ENCODE measurements around the gene NEK5. TPM values are rescaled to one million over a fixed set of nuclear protein-coding genes. Genes with fewer than 3 reads are reported as not detected.
"Not testable (repeated sequence)": the region's sequence is repeated elsewhere in the genome, so short reads cannot be mapped to it uniquely, and the experiment has no call there.

Gene NEK5
- total RNA-seq, 1 experiment from 2014 or later: not detected

DNA sequence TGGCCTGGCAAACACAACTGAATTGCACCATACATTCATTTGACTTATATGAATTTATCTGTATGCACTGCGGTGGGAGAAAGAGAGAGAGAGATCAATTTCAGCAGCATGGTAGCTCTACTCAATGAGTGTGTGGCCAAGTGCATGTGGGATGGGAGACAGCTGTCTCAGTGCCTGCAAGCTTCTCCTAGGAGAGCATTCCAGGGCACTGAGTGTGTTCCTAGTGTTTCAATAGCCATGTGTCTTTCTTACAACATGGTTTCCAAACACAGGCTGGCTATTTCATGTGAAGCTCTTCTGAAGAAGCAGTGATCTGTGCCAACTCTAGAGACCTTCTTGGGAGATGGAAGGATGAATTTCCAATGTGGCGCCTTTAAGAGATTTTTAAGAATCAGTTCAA, 43.5 kb downstream of the NEK5 start:
- BruUV-seq (replicated peaks): no TSS peak
- no peaks in the 10 kb centered on the region for H3F3A ChIP-seq (ENCODE audit: insufficient read depth, low read depth)
- no peaks in the 10 kb centered on the region for H3K9me2 ChIP-seq (ENCODE audit: insufficient read depth)
- no peaks in the 10 kb centered on the region for H3K9me3 ChIP-seq (ENCODE audit: insufficient read depth, low read depth)
- no peaks in the 10 kb centered on the region for H3K36me3 ChIP-seq (ENCODE audit: low read depth)
- H2AFZ ChIP-seq: no peak overlapping the region
- no peaks in the 10 kb centered on the region for H3K79me2 ChIP-seq (ENCODE audit: low read depth)
- TF ChIP-seq EZH2 (IDR thresholded peaks at IDR 0.05; ENCODE audit: low read depth): no peak
- TF ChIP-seq, protein P1, sequence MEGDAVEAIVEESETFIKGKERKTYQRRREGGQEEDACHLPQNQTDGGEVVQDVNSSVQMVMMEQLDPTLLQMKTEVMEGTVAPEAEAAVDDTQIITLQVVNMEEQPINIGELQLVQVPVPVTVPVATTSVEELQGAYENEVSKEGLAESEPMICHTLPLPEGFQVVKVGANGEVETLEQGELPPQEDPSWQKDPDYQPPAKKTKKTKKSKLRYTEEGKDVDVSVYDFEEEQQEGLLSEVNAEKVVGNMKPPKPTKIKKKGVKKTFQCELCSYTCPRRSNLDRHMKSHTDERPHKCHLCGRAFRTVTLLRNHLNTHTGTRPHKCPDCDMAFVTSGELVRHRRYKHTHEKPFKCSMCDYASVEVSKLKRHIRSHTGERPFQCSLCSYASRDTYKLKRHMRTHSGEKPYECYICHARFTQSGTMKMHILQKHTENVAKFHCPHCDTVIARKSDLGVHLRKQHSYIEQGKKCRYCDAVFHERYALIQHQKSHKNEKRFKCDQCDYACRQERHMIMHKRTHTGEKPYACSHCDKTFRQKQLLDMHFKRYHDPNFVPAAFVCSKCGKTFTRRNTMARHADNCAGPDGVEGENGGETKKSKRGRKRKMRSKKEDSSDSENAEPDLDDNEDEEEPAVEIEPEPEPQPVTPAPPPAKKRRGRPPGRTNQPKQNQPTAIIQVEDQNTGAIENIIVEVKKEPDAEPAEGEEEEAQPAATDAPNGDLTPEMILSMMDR (conservative IDR thresholded peaks at IDR 0.05): no peak
- no peak overlapping the region for H3K4me3 ChIP-seq
- intact Hi-C loops (cut with micrococcal nuclease; ENCODE audit: unreplicated experiment): no loop called here
- no peaks in the 10 kb centered on the region for H3K27me3 ChIP-seq (ENCODE audit: insufficient read depth, low read depth)
- POLR2A ChIA-PET (ENCODE audit: unreplicated experiment): no interaction called here
- H3K4me1 ChIP-seq (replicated peaks; ENCODE audit: insufficient read depth): no peaks in the 10 kb centered on the region
- no peak for DNase-seq
- no peaks in the 10 kb centered on the region for H4K20me1 ChIP-seq (ENCODE audit: insufficient read depth)
- CTCF ChIA-PET: interaction anchor here (0.7 kb wide), 1 partner anchor 14 kb away, joined by 6 read pairs; no protein-coding TSS in a partner anchor
- no peak overlapping the region for H3K4me2 ChIP-seq
- H3K27ac ChIP-seq: no peak overlapping the region

DNA sequence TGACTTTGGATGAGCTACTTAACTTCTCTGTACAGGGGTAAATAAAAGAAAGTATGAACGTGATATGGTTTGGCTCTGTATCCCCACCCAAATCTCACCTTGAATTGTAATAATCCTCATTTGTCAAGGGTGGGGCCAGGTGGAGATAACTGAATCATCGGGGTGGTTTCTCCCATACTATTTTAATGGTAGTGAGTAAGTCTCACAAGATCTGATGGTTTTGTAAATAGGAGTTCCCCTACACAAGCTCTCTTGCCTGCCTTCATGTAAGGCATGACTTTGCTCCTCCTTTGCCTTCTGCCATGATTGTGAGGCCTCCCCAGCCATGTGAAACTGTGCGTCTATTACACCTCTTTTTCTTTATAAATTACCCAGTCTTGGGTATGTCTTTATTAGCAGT, 43.9 kb downstream of the NEK5 start:
- H3K27me3 ChIP-seq (ENCODE audit: insufficient read depth, low read depth); H3K27ac ChIP-seq; H3K4me3 ChIP-seq; H4K20me1 ChIP-seq (ENCODE audit: insufficient read depth); POLR2A ChIA-PET (ENCODE audit: unreplicated experiment); intact Hi-C loops (cut with micrococcal nuclease; ENCODE audit: unreplicated experiment); H2AFZ ChIP-seq; DNase-seq; H3K79me2 ChIP-seq (ENCODE audit: low read depth); H3K9me3 ChIP-seq (ENCODE audit: insufficient read depth, low read depth); H3F3A ChIP-seq (ENCODE audit: insufficient read depth, low read depth); H3K36me3 ChIP-seq (ENCODE audit: low read depth); H3K4me1 ChIP-seq (replicated peaks; ENCODE audit: insufficient read depth); H3K4me2 ChIP-seq; BruUV-seq (replicated peaks); H3K9me2 ChIP-seq (ENCODE audit: insufficient read depth): not testable (repeated sequence)
- CTCF ChIA-PET: interaction anchor here (0.7 kb wide), 1 partner anchor 13 kb away, joined by 6 read pairs; no protein-coding TSS in a partner anchor

DNA sequence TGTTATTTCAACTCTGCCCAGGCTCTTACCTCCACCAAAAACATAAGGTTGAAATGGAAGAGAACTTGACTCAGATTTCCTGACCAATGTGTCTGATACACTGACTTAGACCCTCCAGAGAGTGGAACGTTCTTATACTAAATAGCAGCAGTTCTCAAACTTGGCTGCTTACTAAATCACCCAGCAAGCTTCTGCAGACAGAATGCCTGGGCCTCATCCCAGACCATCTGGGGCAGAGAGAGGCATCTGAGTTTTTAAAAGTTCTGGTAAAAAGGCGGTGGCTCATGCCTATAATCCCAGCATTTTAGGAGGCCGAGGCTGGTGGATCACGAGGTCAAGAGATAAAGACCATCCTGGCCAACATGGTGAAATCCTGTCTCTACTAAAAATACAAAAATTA, 46.3 kb downstream of the NEK5 start:
- Histone ChIP-seq H3F3A (ENCODE audit: insufficient read depth, low read depth) (no peaks in the 10 kb centered on the region), H3K27me3 (ENCODE audit: insufficient read depth, low read depth) (peaks cover 8% of the 10 kb centered on the region; the same call in 1 of the 2 replicates), H3K79me2 (ENCODE audit: low read depth) (no peaks in the 10 kb centered on the region), H3K4me3 (no peak overlapping the region), H3K9me2 (ENCODE audit: insufficient read depth) (no peaks in the 10 kb centered on the region), H3K36me3 (ENCODE audit: low read depth) (no peaks in the 10 kb centered on the region), H3K27ac (no peak overlapping the region), H2AFZ (no peak overlapping the region), H4K20me1 (ENCODE audit: insufficient read depth) (no peaks in the 10 kb centered on the region), H3K9me3 (ENCODE audit: insufficient read depth, low read depth) (no peaks in the 10 kb centered on the region), H3K4me2 (no peak overlapping the region), H3K4me1 (replicated peaks; ENCODE audit: insufficient read depth) (no peaks in the 10 kb centered on the region)
- intact Hi-C loops (cut with micrococcal nuclease; ENCODE audit: unreplicated experiment): no loop called here
- ChIA-PET CTCF (no interaction called here), POLR2A (ENCODE audit: unreplicated experiment) (no interaction called here)
- BruUV-seq (replicated peaks): no TSS peak
- TF ChIP-seq, protein P1 (conservative IDR thresholded peaks at IDR 0.05): no peak
- TF ChIP-seq EZH2 (IDR thresholded peaks at IDR 0.05; ENCODE audit: low read depth): no peak
- no peak for DNase-seq

DNA sequence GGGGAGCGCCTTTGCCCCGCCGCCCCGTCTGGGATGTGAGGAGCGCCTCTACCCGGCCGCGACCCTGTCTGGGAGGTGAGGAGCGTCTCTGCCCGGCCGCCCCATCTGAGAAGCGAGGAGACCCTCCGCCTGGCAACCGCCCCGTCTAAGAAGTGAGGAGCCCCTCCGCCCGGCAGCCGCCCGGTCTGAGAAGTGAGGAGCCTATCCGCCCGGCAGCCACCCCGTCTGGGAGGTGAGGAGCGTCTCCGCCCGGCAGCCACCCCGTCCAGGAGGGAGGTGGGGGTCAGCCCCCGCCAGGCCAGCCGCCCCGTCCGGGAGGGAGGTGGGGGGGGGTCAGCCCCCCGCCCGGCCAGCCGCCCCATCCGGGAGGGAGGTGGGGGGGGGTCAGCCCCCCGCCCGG, 49.0 kb downstream of the NEK5 start:
- BruUV-seq (replicated peaks); CTCF ChIA-PET; POLR2A ChIA-PET (ENCODE audit: unreplicated experiment); H3K4me3 ChIP-seq; DNase-seq; H3K9me2 ChIP-seq (ENCODE audit: insufficient read depth); H4K20me1 ChIP-seq (ENCODE audit: insufficient read depth); H3K36me3 ChIP-seq (ENCODE audit: low read depth); H3F3A ChIP-seq (ENCODE audit: insufficient read depth, low read depth); H3K9me3 ChIP-seq (ENCODE audit: insufficient read depth, low read depth); H3K4me2 ChIP-seq; intact Hi-C loops (cut with micrococcal nuclease; ENCODE audit: unreplicated experiment); H3K79me2 ChIP-seq (ENCODE audit: low read depth); H3K27ac ChIP-seq; H3K4me1 ChIP-seq (replicated peaks; ENCODE audit: insufficient read depth); H2AFZ ChIP-seq: not testable (repeated sequence)
- H3K27me3 ChIP-seq (ENCODE audit: insufficient read depth, low read depth): peaks cover 21% of the 10 kb centered on the region
